Measurements from ENCODE around the gene BRD7. TPM values are rescaled to one million over a fixed set of nuclear protein-coding genes. Genes with fewer than 3 reads are reported as not detected.

The BRD7 gene
- total RNA-seq, 3 donors from 2014 or later: 50.8 to 79.6 (median 56.1) TPM

- Histone ChIP-seq H3K4me1 (ENCODE audit: low read depth) (no peaks in the 10 kb centered on the region), H3K4me3 (no peak overlapping the region), H3K9me3 (no peaks in the 10 kb centered on the region), H3K36me3 (ENCODE audit: low read depth) (peaks cover 8% of the 10 kb centered on the region)
- intact Hi-C loops (cut with DNase I, micrococcal nuclease): no loop called here
- DNase-seq (no peak), ATAC-seq (no peak)
- no peak for TF ChIP-seq CTCF (IDR thresholded peaks at IDR 0.05)
These were observed 51.7 kb downstream of the BRD7 start for GRCh38 chr16:50316848-50317630.

- no peak for TF ChIP-seq CTCF (IDR thresholded peaks at IDR 0.05)
- Histone ChIP-seq H3K36me3 (ENCODE audit: low read depth) (peaks cover 8% of the 10 kb centered on the region), H3K4me1 (ENCODE audit: low read depth) (no peaks in the 10 kb centered on the region), H3K9me3 (no peaks in the 10 kb centered on the region), H3K4me3 (no peak overlapping the region)
- DNase-seq (no peak), ATAC-seq (no peak)
- intact Hi-C loops (cut with DNase I, micrococcal nuclease): no loop called here
These were observed 52.5 kb downstream of the BRD7 start for GRCh38 chr16:50316102-50316847.

- H3K4me3 ChIP-seq: no peak overlapping the region
- DNase-seq (no peak), ATAC-seq (no peak)
- intact Hi-C loops (cut with DNase I, micrococcal nuclease): no loop called here
- no peaks in the 10 kb centered on the region for H3K9me3 ChIP-seq
- no peaks in the 10 kb centered on the region for H3K4me1 ChIP-seq (ENCODE audit: low read depth)
- H3K36me3 ChIP-seq (ENCODE audit: low read depth): peaks cover 8% of the 10 kb centered on the region
- no peak for TF ChIP-seq CTCF (IDR thresholded peaks at IDR 0.05)
These were observed 53.3 kb downstream of the BRD7 start for GRCh38 chr16:50315346-50315997.

- Histone ChIP-seq H3K9me3 (no peaks in the 10 kb centered on the region), H3K4me1 (ENCODE audit: low read depth) (no peaks in the 10 kb centered on the region), H3K36me3 (ENCODE audit: low read depth) (peaks cover 6% of the 10 kb centered on the region), H3K4me3 (no peak overlapping the region)
- intact Hi-C loops (cut with DNase I, micrococcal nuclease): no loop called here
- no peak for ATAC-seq
- no peak for DNase-seq
- no peak for TF ChIP-seq CTCF (IDR thresholded peaks at IDR 0.05)
These were observed 54.1 kb downstream of the BRD7 start for GRCh38 chr16:50314665-50315064.

GRCh38 chr16:50313596-50314478, 55.0 kb downstream of the BRD7 start:
- ATAC-seq: peak; percentile 43
- Histone ChIP-seq H3K4me3 (no peak overlapping the region), H3K4me1 (ENCODE audit: low read depth) (no peaks in the 10 kb centered on the region), H3K36me3 (ENCODE audit: low read depth) (peaks cover 3% of the 10 kb centered on the region), H3K9me3 (no peaks in the 10 kb centered on the region)
- no peak for TF ChIP-seq CTCF (IDR thresholded peaks at IDR 0.05)
- peak in 1 of 3 donors; percentile 72 for DNase-seq
- intact Hi-C loops (cut with DNase I, micrococcal nuclease): no loop called here
